ENCODE data around the gene TLE5. TPM values are rescaled to one million over a fixed set of nuclear protein-coding genes. Genes with fewer than 3 reads are reported as not detected.

TLE5 gene
- total and polyA plus RNA-seq, 9 of the 15 experiments (the other 6 are each of a cell fraction or from before 2014, with no cell fraction given) = 2.0 to 347 (median 235) TPM

DNA sequence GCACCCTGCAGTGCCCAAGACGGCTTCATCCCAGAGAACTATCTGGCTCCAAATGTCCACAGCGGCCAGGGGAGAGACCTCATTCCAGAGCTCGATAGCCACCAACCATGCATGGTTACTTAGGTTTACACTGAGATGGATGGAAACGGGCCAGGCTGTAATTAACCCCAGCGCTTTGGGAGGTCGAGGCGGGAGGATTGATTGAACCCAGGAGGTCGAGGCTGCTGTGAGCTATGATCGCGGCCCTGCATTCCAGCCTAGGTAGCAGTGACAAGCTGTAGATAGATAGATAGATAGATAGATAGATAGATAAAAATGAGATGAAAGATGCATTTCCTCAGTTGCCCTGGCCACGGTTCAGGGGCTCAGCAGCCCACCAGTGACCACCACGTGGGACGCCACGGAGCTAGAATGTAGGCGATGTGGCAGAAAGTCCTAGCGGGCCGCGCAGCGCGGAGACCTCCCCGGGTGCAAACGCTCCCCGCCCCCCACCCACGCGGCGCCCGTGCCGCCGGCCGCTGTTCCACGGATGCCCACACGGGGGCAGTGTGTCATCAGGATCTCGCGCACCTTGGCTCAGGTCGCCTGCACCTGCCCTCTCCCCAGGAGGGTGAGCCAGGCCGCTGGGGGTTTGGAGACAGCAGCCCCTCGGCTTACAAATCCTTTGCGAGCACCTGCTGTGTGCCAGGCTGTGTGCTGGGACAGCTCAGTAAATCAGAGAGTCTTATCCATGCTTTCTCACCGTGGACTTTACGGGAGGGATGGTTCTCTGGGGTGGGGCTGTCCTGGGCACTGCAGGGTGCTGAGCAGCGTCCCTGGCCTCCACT, 13.5 kb upstream of the TLE5 start (continued):
- TF ChIP-seq, protein P1, sequence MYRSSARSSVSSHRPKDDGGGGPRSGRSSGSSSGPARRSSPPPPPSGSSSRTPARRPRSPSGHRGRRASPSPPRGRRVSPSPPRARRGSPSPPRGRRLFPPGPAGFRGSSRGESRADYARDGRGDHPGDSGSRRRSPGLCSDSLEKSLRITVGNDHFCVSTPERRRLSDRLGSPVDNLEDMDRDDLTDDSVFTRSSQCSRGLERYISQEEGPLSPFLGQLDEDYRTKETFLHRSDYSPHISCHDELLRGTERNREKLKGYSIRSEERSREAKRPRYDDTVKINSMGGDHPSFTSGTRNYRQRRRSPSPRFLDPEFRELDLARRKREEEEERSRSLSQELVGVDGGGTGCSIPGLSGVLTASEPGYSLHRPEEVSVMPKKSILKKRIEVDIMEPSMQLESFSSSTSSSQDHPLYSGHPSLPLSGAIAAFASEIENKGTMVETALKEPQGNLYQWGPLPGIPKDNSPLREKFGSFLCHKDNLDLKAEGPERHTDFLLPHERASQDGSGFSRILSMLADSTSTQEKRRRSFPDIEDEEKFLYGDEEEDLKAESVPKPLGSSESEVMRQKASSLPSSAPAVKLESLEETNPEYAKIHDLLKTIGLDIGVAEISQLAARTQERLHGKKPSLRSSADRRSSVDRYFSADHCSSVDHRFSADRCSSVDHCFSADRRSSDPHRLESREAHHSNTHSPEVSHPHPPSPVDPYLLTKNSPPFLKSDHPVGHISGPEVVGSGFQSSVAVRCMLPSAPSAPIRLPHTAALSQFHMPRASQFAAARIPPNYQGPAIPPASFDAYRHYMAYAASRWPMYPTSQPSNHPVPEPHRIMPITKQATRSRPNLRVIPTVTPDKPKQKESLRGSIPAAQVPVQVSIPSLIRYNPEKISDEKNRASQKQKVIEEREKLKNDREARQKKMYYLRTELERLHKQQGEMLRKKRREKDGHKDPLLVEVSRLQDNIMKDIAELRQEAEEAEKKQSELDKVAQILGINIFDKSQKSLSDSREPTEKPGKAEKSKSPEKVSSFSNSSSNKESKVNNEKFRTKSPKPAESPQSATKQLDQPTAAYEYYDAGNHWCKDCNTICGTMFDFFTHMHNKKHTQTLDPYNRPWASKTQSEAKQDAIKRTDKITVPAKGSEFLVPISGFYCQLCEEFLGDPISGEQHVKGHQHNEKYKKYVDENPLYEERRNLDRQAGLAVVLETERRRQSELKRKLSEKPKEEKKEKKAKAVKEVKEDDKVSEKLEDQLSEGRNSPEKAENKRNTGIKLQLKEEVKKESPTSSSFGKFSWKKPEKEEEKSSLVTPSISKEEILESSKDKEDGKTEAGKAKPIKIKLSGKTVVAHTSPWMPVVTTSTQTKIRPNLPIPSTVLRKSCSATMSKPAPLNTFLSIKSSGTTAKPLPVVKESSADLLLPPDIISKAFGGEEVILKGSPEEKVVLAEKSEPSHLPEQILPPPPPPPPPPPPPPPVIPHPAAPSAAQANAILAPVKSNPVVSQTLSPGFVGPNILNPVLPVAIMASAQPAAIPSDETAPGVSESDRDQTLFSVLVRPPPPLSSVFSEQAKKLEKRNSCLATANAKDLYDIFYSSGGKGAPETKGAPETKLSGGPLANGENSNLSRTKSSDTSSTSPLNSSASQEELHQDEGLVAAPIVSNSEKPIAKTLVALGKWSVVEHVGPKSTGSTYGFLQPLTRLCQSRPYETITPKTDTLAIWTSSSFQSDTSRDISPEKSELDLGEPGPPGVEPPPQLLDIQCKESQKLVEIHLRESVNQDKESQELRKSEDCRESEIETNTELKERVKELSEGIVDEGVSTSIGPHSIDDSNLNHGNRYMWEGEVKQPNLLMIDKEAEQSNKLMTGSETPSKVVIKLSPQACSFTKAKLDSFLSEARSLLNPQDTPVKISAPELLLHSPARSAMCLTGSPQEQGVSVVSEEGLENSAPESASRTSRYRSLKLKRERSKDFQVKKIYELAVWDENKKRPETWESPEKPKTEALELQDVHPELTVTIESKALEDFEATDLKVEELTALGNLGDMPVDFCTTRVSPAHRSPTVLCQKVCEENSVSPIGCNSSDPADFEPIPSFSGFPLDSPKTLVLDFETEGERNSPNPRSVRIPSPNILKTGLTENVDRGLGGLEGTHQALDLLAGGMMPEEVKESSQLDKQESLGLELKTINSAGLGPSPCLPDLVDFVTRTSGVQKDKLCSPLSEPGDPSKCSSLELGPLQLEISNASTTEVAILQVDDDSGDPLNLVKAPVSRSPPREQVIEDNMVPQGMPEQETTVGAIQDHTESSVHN (IDR thresholded peaks at IDR 0.05; ENCODE audit: borderline replicate concordance in 1 of 2, low read depth in 1 of 2) = no peak
- TF ChIP-seq ZNF133 (CRISPR knock-in tag; IDR thresholded peaks at IDR 0.05) (no peak), SIX5 (IDR thresholded peaks at IDR 0.05; ENCODE audit: borderline replicate concordance in 1 of 2, insufficient read depth in 1 of 2, low read depth in 1 of 2, low read length in 2 of 2) (no peak), MYC (IDR thresholded peaks at IDR 0.05; ENCODE audit: low read depth, low read length) (peak; percentile 89), MYC (CRISPR knock-in tag; IDR thresholded peaks at IDR 0.05; ENCODE audit: borderline replicate concordance, low read depth) (no peak), ZFP1 (CRISPR knock-in tag; IDR thresholded peaks at IDR 0.05) (no peak), MIER1 (IDR thresholded peaks at IDR 0.05; ENCODE audit: low read depth) (no peak)
- TF ChIP-seq, protein P2, sequence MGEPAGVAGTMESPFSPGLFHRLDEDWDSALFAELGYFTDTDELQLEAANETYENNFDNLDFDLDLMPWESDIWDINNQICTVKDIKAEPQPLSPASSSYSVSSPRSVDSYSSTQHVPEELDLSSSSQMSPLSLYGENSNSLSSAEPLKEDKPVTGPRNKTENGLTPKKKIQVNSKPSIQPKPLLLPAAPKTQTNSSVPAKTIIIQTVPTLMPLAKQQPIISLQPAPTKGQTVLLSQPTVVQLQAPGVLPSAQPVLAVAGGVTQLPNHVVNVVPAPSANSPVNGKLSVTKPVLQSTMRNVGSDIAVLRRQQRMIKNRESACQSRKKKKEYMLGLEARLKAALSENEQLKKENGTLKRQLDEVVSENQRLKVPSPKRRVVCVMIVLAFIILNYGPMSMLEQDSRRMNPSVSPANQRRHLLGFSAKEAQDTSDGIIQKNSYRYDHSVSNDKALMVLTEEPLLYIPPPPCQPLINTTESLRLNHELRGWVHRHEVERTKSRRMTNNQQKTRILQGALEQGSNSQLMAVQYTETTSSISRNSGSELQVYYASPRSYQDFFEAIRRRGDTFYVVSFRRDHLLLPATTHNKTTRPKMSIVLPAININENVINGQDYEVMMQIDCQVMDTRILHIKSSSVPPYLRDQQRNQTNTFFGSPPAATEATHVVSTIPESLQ (CRISPR knock-in tag; IDR thresholded peaks at IDR 0.05) = no peak
- TF ChIP-seq, protein P3, sequence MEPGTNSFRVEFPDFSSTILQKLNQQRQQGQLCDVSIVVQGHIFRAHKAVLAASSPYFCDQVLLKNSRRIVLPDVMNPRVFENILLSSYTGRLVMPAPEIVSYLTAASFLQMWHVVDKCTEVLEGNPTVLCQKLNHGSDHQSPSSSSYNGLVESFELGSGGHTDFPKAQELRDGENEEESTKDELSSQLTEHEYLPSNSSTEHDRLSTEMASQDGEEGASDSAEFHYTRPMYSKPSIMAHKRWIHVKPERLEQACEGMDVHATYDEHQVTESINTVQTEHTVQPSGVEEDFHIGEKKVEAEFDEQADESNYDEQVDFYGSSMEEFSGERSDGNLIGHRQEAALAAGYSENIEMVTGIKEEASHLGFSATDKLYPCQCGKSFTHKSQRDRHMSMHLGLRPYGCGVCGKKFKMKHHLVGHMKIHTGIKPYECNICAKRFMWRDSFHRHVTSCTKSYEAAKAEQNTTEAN (CRISPR knock-in tag; IDR thresholded peaks at IDR 0.05) = no peak
- TF ChIP-seq, protein P4, sequence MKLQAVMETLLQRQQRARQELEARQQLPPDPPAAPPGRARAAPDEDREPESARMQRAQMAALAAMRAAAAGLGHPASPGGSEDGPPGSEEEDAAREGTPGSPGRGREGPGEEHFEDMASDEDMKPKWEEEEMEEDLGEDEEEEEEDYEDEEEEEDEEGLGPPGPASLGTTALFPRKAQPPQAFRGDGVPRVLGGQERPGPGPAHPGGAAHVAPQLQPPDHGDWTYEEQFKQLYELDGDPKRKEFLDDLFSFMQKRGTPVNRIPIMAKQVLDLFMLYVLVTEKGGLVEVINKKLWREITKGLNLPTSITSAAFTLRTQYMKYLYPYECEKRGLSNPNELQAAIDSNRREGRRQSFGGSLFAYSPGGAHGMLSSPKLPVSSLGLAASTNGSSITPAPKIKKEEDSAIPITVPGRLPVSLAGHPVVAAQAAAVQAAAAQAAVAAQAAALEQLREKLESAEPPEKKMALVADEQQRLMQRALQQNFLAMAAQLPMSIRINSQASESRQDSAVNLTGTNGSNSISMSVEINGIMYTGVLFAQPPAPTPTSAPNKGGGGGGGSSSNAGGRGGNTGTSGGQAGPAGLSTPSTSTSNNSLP (IDR thresholded peaks at IDR 0.05; ENCODE audit: borderline replicate concordance, low read depth, low read length) = no peak
- TF ChIP-seq, protein P5, sequence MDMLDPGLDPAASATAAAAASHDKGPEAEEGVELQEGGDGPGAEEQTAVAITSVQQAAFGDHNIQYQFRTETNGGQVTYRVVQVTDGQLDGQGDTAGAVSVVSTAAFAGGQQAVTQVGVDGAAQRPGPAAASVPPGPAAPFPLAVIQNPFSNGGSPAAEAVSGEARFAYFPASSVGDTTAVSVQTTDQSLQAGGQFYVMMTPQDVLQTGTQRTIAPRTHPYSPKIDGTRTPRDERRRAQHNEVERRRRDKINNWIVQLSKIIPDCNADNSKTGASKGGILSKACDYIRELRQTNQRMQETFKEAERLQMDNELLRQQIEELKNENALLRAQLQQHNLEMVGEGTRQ (CRISPR knock-in tag; IDR thresholded peaks at IDR 0.05) = no peak

Measured in K562 (cell line).